Hepatocyte (in vitro differentiated cells): ENCODE data around the gene CLSTN1. TPM values are rescaled to one million over a fixed set of nuclear protein-coding genes. Genes with fewer than 3 reads are reported as not detected.

ENCODE experiments used
- DNase-seq: peaks from one replicate; pipeline ENCODE4 v3.0.0-alpha.2; 2016; ENCODE audit warnings: low spot score
- H2AFZ ChIP-seq: fragments of 200-600 bp; sonication (generic); 2 replicates; pipeline ENCODE4 v1.6.0; 2016; ENCODE audit warnings: antibody characterized with exemption, mild to moderate bottlenecking
- H3K27ac ChIP-seq: fragments of 200-600 bp; sonication (generic); 2 replicates; pipeline ENCODE4 v1.5.1; 2016; ENCODE audit warnings: mild to moderate bottlenecking
- H3K27me3 ChIP-seq: fragments of 200-600 bp; sonication (generic); 2 replicates; pipeline ENCODE4 v1.6.1; 2016
- H3K36me3 ChIP-seq: fragments of 200-600 bp; sonication (generic); replicated peaks from 2 replicates; pipeline ENCODE4 v1.5.1; 2016; ENCODE audit warnings: low read depth; ENCODE audit not compliant: insufficient read depth
- H3K4me1 ChIP-seq: fragments of 200-600 bp; sonication (generic); 2 replicates; pipeline ENCODE4 v1.5.1; 2016; ENCODE audit warnings: mild to moderate bottlenecking, moderate library complexity; ENCODE audit not compliant: insufficient read depth
- H3K4me2 ChIP-seq: fragments of 200-600 bp; sonication (generic); 2 replicates; pipeline ENCODE4 v1.6.0; 2016
- H3K4me3 ChIP-seq: fragments of 200-600 bp; sonication (generic); 2 replicates; pipeline ENCODE4 v1.5.1; 2016; ENCODE audit warnings: mild to moderate bottlenecking
- H3K79me2 ChIP-seq: fragments of 200-600 bp; sonication (generic); 2 replicates; pipeline ENCODE4 v1.6.0; 2017; ENCODE audit warnings: mild to moderate bottlenecking
- H3K9me2 ChIP-seq: fragments of 200-600 bp; sonication (generic); replicated peaks from 2 replicates; pipeline ENCODE4 v1.6.0; 2017; ENCODE audit warnings: mild to moderate bottlenecking; ENCODE audit not compliant: insufficient read depth
- H3K9me3 ChIP-seq: fragments of 200-600 bp; sonication (generic); 2 replicates; pipeline ENCODE4 v1.5.1; 2016; ENCODE audit warnings: low read depth, mild to moderate bottlenecking
- H4K20me1 ChIP-seq: fragments of 200-600 bp; sonication (generic); 2 replicates; pipeline ENCODE4 v1.6.0; 2016; ENCODE audit warnings: mild to moderate bottlenecking; ENCODE audit not compliant: insufficient read depth, poor library complexity, severe bottlenecking
- EZH2 ChIP-seq: fragments of 200-600 bp; sonication (generic); IDR thresholded peaks from 2 replicates; pipeline ENCODE4 v1.6.1; 2016; ENCODE audit warnings: antibody characterized with exemption, mild to moderate bottlenecking, borderline replicate concordance
- EZH2phosphoT487 ChIP-seq: fragments of 200-600 bp; sonication (generic); IDR thresholded peaks from one replicate; pipeline ENCODE4 v1.6.1; 2018; ENCODE audit warnings: antibody characterized with exemption, mild to moderate bottlenecking, low read depth, moderate library complexity; ENCODE audit not compliant: unreplicated experiment, severe bottlenecking
- WGBS: methylation state at CpG from one replicate; pipeline ENCODE4 v1.1.6; 2016; ENCODE audit warnings: low lambda C conversion rate; ENCODE audit errors: missing lambda C conversion rate; 5-methylcytosine and 5-hydroxymethylcytosine counted together
- polyA plus RNA-seq: library from polyadenylated mRNA; unstranded; fragments of >200 nt; fragmentation: Nextera tagmentation; extraction: Ambion mirVana; gene quantifications from 2 replicates; pipeline ENCODE4 v1.2.1, GENCODE V29; 2016
- total RNA-seq: library from RNA; depleted of rRNA; stranded (reverse); fragments of >200 nt; gene quantifications from 2 replicates; pipeline ENCODE4 v1.2.3, GENCODE V29; 2014
- TF ChIP-seq, protein P1 (sequence below): fragments of 200-600 bp; sonication (generic); IDR thresholded peaks from 2 replicates; pipeline ENCODE4 v1.5.1; 2016; ENCODE audit warnings: antibody characterized with exemption, mild to moderate bottlenecking; ENCODE audit not compliant: poor library complexity

The CLSTN1 gene
- total and polyA plus RNA-seq, 2 experiments from 2014 or later = 47.7 to 74.2 TPM

DNA sequence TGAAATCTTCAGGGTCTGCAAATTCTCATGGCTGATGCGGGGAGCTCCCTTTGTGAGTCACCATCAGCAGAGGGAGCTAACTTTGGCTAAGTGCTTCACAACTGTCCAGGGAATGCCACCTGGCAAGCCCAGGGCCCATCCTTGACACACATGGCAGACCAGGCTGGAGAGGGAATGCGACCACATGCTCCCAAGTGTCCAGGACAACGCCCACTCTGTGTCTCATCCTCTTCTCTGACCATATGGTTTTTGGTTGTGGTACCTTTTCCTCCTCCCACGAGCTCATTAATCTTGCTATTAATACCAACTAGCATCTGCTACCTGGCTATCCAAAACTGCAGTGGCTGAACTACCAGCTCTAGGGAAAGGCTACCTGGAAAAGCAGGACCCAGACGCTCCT, 37.1 kb upstream of the CLSTN1 start:
- Histone ChIP-seq H2AFZ (no peak overlapping the region), H3K4me1 (no peaks in the 10 kb centered on the region), H3K36me3 (no peaks in the 10 kb centered on the region), H3K9me3 (no peaks in the 10 kb centered on the region), H3K9me2 (no peaks in the 10 kb centered on the region), H3K27me3 (no peaks in the 10 kb centered on the region), H3K79me2 (no peaks in the 10 kb centered on the region), H3K27ac (no peak overlapping the region), H4K20me1 (no peaks in the 10 kb centered on the region), H3K4me2 (no peak overlapping the region), H3K4me3 (no peak overlapping the region)
- TF ChIP-seq, protein P1, sequence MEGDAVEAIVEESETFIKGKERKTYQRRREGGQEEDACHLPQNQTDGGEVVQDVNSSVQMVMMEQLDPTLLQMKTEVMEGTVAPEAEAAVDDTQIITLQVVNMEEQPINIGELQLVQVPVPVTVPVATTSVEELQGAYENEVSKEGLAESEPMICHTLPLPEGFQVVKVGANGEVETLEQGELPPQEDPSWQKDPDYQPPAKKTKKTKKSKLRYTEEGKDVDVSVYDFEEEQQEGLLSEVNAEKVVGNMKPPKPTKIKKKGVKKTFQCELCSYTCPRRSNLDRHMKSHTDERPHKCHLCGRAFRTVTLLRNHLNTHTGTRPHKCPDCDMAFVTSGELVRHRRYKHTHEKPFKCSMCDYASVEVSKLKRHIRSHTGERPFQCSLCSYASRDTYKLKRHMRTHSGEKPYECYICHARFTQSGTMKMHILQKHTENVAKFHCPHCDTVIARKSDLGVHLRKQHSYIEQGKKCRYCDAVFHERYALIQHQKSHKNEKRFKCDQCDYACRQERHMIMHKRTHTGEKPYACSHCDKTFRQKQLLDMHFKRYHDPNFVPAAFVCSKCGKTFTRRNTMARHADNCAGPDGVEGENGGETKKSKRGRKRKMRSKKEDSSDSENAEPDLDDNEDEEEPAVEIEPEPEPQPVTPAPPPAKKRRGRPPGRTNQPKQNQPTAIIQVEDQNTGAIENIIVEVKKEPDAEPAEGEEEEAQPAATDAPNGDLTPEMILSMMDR = no peak
- TF ChIP-seq EZH2 = no peak
- DNase-seq = no peak
- 94% methylated on average over 5 of the region's 5 CpGs for WGBS

DNA sequence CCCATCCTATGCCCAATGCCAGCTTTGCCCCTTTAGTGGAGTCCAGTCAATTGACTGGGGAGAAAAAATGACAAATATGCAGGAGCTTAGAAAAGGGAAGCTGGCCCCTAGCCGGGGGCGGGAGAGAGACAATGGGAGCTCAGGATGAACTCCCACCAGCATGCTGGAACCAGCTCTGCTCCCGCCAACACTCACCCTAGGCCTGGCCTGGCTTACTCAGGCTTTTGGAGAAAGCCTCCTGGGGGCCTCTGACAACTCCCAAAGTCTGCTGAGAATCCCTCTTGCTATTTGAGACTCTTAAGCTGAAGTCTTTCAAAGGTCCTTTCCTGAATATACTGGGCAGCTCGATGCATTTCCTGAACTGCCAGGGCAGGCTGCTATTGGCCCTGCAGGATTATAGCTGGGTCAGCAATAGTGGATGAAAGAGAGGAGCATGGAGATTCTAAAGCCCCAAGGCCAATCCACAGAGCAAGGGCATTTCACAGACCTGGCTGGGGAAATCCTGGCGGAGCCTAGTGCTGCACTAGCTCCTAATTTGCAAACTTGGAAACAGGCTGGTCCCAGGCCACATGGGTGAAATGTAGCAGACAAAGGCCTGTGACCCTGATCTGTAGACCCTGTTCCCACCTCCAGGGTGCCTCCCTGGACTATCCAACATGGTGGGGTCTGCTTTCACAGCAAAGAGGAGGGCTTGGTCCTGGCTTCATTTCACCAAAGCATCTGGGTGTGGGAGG, 35.7 kb upstream of the CLSTN1 start:
- Histone ChIP-seq H2AFZ (no peak overlapping the region), H4K20me1 (no peaks in the 10 kb centered on the region), H3K4me1 (no peaks in the 10 kb centered on the region), H3K27ac (no peak overlapping the region), H3K9me2 (no peaks in the 10 kb centered on the region), H3K4me3 (no peak overlapping the region), H3K27me3 (no peaks in the 10 kb centered on the region), H3K79me2 (no peaks in the 10 kb centered on the region), H3K36me3 (no peaks in the 10 kb centered on the region), H3K4me2 (no peak overlapping the region), H3K9me3 (no peaks in the 10 kb centered on the region)
- 76% methylated on average over 5 of the region's 5 CpGs for WGBS
- no peak for DNase-seq
- no peak for TF ChIP-seq EZH2
- no peak for TF ChIP-seq EZH2phosphoT487

DNA sequence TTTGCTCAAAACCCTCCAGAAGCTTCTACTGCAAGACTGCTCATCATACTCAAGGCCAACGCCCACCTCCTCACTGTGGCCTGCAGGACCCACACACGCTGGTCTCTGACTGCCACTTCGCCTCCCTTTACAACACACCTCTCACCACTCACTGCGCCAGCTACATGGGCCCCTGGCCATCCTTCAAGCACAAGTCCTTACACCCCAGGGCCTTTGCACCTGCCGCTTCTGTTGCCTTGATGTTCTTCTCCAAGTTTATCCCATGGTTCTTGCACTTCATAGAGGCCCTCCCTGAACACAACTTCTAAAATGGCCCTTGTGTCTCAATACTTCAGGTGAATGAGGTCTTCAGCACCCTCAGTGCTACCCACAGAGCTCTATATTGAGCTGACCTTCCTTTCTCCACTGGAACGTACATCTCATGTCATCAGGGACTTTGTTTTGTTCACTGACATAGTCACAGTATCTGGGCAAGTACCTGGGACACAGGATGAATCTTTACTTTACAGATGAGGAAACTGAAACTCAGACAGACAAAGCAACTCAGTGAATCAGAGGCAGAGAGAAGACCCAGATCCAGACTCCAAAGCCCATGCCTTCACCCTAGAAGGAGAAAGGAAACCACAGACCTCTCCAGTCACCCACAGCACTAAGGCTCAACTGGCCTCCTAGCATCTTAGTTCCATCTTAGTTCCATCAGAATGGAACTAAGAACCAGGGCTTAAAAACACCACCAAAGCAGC, 34.7 kb upstream of the CLSTN1 start:
- H4K20me1 ChIP-seq = no peaks in the 10 kb centered on the region
- no peak for DNase-seq
- H3K36me3 ChIP-seq = no peaks in the 10 kb centered on the region
- H3K9me2 ChIP-seq = no peaks in the 10 kb centered on the region
- WGBS = 98% methylated on average over 6 of the region's 6 CpGs
- H3K4me1 ChIP-seq = no peaks in the 10 kb centered on the region
- H3K79me2 ChIP-seq = no peaks in the 10 kb centered on the region
- no peaks in the 10 kb centered on the region for H3K27me3 ChIP-seq
- TF ChIP-seq EZH2phosphoT487 (no peak), EZH2 (no peak)
- TF ChIP-seq, protein P1 = no peak
- no peak overlapping the region for H2AFZ ChIP-seq
- H3K27ac ChIP-seq = no peak overlapping the region
- no peak overlapping the region for H3K4me2 ChIP-seq
- H3K9me3 ChIP-seq = no peaks in the 10 kb centered on the region
- H3K4me3 ChIP-seq = no peak overlapping the region

DNA sequence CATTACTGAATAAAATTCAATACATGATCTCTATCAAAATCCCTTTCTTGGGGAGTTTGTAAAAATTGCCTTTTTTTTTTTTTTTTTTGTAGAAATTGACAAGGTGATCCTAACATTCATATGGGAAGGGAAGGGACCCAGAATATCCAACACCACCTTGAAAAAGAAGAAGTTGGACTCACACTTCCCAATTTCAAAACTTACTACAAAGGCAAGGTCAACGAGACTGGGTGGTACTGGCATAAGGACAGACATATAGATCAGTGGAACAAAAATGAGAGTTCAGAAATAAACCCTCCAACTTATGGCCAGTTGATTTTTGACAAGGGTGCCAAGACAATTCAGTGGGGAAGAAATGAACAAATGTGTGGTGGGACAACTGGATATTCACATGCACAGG, 31.4 kb upstream of the CLSTN1 start:
- Histone ChIP-seq H3K79me2 (no peaks in the 10 kb centered on the region), H3K4me3 (no peak overlapping the region), H3K4me2 (no peak overlapping the region), H3K9me2 (no peaks in the 10 kb centered on the region), H3K4me1 (no peaks in the 10 kb centered on the region), H4K20me1 (no peaks in the 10 kb centered on the region), H2AFZ (no peak overlapping the region), H3K9me3 (no peaks in the 10 kb centered on the region), H3K27ac (no peak overlapping the region), H3K27me3 (no peaks in the 10 kb centered on the region), H3K36me3 (no peaks in the 10 kb centered on the region)
- TF ChIP-seq EZH2 = no peak
- TF ChIP-seq, protein P1 = no peak
- TF ChIP-seq EZH2phosphoT487 = no peak
- DNase-seq = no peak
- 96% methylated on average over 1 of the region's 1 CpG for WGBS
